GM19328 (cell line): ENCODE results near the gene TBXAS1.
"Not testable (repeated sequence)": the region's sequence is repeated elsewhere in the genome, so short reads cannot be mapped to it uniquely, and the experiment has no call there.

ENCODE experiments used
- ATAC-seq: cut with Tn5 transposase; IDR thresholded peaks from one replicate; pipeline ENCODE4 v1.9.1; 2021; ENCODE audit warnings: mild to moderate bottlenecking, moderate library complexity; ENCODE audit not compliant: unreplicated experiment

The TBXAS1 gene

GRCh38 chr7:139913021-139913844, 84.2 kb downstream of the TBXAS1 start:
- no peak for ATAC-seq

- no peak for ATAC-seq
These were observed 84.7 kb downstream of the TBXAS1 start for GRCh38 chr7:139913845-139914135.

DNA sequence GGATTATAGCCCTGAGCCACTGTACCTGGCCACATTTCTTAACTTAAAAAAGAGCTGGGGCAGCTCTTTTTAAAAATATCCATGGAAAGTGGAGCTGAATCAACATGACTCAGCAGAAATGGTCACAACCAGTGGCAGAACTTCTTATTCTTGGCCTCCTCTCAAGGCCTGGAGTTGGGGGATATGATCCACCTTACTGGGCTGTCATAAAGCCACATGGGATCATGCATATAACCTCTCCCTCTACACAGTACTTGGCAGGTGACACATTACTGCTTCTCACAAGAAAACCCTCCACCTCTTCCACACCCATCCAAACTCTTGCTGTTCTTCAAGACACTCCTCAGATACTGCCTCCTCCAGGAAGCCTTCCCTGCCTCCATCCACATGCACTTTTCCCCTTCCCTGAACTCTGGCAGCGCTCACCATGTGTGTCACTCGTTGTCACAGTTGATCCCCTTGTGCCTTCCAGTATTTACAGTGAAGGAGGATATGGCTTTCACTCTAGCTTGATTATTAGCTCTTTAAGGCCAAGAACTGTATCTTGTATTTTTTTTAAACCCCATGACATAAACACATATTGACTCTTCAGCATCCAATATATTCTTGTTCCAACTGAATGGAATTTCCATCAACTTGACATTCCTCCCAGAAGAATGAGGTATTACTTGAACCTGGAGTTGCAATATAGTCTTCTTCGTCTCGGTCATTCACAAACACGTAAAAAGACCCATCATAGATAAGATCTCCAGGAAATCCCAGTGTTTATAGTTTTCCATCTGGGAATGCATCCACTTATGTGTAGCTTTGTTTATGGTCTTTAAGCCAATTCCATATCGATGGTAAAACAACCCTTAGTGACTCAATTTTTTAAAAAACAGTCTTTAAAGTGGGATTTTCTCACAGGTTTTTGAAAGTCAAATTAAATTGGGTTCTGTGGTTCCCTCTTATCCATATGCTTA, 85.5 kb downstream of the TBXAS1 start:
- no peak for ATAC-seq

GRCh38 chr7:139915268-139915863, 86.3 kb downstream of the TBXAS1 start:
- ATAC-seq, result no peak

GRCh38 chr7:139915864-139916716, 87.0 kb downstream of the TBXAS1 start:
- peak; percentile 71 for ATAC-seq

DNA sequence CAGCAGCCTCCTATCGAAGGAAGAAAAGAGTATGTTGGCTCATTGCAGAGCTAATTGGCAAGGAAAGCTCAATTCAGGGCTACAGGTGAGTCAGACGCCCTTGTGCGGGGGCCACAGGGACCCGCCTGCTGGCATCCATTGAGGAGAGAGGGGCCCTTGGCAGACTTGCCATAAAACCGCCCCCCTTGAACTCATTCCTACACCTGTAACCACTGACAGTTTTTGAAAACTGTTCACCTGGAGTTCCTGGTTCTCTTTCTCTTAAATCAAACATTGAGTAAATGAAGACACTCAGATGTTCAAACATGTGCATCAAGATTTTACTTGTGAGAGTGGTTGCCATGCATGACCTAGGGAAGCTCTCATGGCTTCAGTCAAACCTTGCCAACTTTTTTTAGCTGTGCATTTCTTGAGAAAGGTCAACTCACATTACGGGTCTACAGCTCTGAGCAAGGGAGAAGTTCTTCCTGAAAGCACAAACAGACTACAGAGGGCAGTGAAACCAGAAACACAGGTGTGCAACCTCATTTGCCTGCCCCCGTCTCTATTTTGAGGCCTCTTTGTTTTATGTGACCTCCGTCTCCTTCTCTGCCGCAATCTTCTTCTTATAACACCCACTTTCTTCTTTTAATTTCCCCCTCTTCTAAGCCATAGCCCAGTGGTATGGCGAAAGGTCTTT, 87.8 kb downstream of the TBXAS1 start:
- ATAC-seq, result peak; percentile 70

GRCh38 chr7:139917851-139918250, 88.8 kb downstream of the TBXAS1 start:
- no peak for ATAC-seq

DNA sequence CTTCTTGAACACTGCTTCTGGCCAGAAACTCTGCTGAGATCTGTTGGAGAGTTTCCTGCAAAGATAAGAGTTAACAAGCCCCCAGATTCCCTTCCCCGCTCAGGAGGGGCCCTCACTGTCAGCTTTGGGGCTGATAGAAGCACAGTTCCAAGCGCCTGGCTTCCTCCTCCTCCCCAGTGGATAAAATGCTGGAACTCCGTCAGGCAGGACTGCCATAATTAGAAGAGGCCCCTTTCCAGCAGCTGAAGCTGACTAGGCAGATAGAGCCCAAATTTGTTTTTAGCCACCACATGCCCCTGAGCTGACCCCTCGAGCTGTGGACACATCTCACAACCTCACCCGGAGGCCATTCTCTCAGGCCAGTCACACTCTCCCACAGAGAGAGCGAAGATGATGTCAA, 89.4 kb downstream of the TBXAS1 start:
- no peak for ATAC-seq

DNA sequence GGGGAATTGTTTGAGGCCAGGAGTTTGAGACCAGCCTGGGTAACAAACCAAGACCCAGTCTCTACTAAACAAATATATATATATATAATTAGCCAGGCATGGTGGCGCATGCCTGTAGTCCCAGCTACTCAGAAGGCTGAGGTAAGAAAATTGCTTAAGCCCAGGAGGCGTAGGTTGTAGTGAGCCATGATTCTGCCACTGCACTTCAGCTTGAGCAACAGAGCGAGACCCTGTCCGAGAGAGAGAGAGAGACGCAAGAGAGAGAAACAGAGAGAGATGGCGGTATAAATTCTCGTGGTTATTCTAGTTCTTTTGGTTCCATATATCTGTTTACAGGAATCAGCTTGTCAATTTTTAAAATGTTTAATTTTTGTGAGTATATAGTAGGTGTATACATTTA, 94.0 kb downstream of the TBXAS1 start:
- no peak for ATAC-seq

DNA sequence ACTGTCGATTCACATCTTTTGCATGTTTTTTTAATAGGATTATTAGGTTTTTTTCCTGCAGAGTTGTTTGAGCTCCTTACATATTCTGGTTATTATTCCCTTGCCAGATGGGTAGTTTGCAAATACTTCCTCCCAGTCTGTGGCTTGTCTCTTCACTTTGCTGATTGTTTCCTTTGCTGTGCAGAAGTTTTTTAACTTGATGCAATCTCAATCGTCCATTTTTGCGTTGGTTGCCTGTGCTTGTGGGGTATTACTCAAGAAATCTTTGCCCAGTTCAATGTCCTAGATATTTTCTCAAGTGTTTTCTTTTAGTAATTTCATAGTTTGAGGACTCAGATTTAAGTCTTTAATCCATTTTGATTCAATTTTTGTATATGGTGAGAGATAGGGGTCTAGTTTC, 95.4 kb downstream of the TBXAS1 start:
- ATAC-seq, result no peak

GRCh38 chr7:139929221-139929620, 100.2 kb downstream of the TBXAS1 start:
- ATAC-seq, result not testable (repeated sequence)

GRCh38 chr7:139930286-139930965, 101.4 kb downstream of the TBXAS1 start:
- ATAC-seq, result no peak

DNA sequence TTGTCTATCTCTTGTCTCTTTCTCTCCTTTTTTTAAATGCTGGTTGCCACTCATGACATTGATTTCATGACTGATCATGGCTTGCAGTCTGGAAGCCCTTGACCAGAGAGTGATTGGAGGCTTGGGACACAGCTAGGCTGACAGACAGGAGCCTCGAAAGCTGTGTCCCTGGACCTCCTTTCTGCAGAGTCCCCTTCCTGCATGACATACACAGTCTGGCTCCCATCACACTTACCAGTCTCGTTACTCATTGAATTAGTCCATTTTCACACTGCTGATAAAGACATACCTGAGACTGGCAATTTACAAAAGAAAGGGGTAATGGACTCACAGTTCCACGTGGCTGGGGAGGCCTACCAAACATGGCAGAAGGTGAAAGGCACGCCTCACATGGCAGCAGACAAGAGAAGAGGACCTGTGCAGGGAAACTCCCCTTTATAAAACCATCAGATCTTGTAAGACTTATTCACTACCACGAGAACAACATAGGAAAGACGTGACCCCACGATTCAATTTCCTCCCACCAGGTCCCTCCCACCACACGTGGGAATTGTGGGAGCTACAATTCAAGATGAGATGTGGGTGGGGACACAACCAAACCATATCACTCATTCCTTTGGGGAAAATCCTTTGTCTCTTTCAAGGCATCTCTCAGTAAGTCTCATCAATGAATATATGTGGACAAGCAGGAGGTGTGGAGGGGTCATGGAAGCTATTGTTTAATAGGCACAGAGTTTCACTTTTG, 102.3 kb downstream of the TBXAS1 start:
- no peak for ATAC-seq

DNA sequence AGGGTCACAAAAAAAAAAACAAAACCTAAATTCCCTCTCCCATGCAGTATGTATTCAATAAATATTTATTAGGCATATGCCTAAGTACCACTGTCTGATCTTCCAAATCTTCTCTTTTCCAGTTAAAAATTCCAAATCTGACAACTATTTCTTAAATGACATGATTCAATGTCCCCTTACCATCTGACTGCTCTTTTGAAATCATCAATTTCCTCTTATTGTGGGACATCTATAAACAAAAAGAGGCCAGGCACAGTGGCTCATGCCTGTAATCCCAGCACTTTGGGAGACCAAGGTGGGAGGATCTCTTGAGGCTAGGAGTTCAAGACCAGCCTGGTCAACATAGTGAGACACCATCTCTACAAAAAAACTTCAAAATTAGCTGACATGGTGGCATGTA, 103.5 kb downstream of the TBXAS1 start:
- ATAC-seq, result no peak

DNA sequence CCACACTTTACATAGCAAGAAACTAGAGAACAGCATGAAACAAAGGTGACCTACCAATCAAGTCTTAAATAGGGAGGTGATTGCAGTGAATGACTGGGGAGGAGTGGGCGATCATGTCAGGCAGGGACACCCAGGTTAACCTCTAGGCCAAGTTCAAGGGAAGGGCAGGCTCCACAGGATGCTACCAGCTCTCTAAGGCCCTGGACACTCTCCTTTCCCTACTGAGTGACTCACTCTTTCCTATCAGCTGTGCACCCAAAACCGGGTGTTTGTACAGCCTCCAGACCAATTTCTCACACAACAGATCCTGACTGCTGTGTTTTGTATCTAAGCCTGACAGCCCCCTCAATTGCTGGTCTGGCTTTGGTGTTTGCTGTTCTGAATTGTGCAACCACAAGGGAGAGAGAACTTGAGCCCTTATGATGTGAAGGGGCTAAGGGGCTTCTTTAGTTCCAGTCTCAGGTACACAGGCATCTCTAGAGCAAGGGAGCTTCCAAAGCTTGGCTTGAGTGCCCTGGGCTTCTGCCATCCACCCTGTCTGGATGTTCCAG, 107.8 kb downstream of the TBXAS1 start:
- ATAC-seq, result no peak

- no peak for ATAC-seq
These were observed 108.7 kb downstream of the TBXAS1 start for GRCh38 chr7:139937715-139938114.

- ATAC-seq, result no peak
These were observed 111.8 kb downstream of the TBXAS1 start for GRCh38 chr7:139940866-139941265.

- ATAC-seq, result no peak
These were observed 112.4 kb downstream of the TBXAS1 start for GRCh38 chr7:139941421-139941820.

GRCh38 chr7:139941866-139942265, 112.8 kb downstream of the TBXAS1 start:
- ATAC-seq, result no peak
